Astrocyte of the cerebellum (primary cell): ENCODE results near the gene SIGLEC14.

ENCODE experiments used
- DNase-seq: peaks from one replicate; pipeline ENCODE4 v3.0.0-alpha.2; 2011; ENCODE audit warnings: low read depth
- H3K4me3 ChIP-seq: 2 replicates; pipeline ENCODE4 v1.5.1; 2011; ENCODE audit warnings: mild to moderate bottlenecking, low read depth, low read length, moderate library complexity
- CTCF ChIP-seq: IDR thresholded peaks from 2 replicates; pipeline ENCODE4 v1.5.1; 2012; ENCODE audit warnings: low read length, low read depth, moderate library complexity, mild to moderate bottlenecking; ENCODE audit errors: missing control alignments
- in situ Hi-C: cut with HindIII; loops from 2 replicates; pipeline ENCODE4 v1.10.0; 2017; ENCODE audit warnings: low sequenced_read_pairs

SIGLEC14 gene

GRCh38 chr19:51607077-51607476 is 39.5 kb downstream of the SIGLEC14 start:
- TF ChIP-seq CTCF: no peak
- H3K4me3 ChIP-seq: no peak overlapping the region
- DNase-seq: no peak
- in situ Hi-C loops: no loop called here

- in situ Hi-C loops: no loop called here
- no peak for TF ChIP-seq CTCF
- no peak for DNase-seq
- H3K4me3 ChIP-seq: no peak overlapping the region
Observed at GRCh38 chr19:51602189-51602854, 44.3 kb downstream of the SIGLEC14 start.

- in situ Hi-C loops: no loop called here
- no peak overlapping the region for H3K4me3 ChIP-seq
- no peak for DNase-seq
Observed at GRCh38 chr19:51600940-51601580, 45.6 kb downstream of the SIGLEC14 start.

GRCh38 chr19:51599084-51599483 is 47.5 kb downstream of the SIGLEC14 start:
- DNase-seq: no peak
- no peak overlapping the region for H3K4me3 ChIP-seq
- TF ChIP-seq CTCF: no peak
- in situ Hi-C loops: loop anchor here (5.0 kb wide), 1 partner anchor 47 kb away; no protein-coding TSS in a partner anchor

More at GRCh38 chr19:51600940-51601580, 45.6 kb downstream of the SIGLEC14 start:
- no peak for TF ChIP-seq CTCF

- no peak for TF ChIP-seq CTCF
Observed at GRCh38 chr19:51598159-51598915, 48.3 kb downstream of the SIGLEC14 start.

More at GRCh38 chr19:51598159-51598915, 48.3 kb downstream of the SIGLEC14 start:
- in situ Hi-C loops: loop anchor here (5.0 kb wide), 1 partner anchor 46 kb away; no protein-coding TSS in a partner anchor
- H3K4me3 ChIP-seq: no peak overlapping the region
- no peak for DNase-seq
